ENCODE data around the gene CCDC24. TPM values are rescaled to one million over a fixed set of nuclear protein-coding genes. Genes with fewer than 3 reads are reported as not detected.

CCDC24 gene
- total RNA-seq, 1 experiment from 2014 or later: 24.4 TPM

GRCh38 chr1:43982808-43983207 is 8.6 kb upstream of the CCDC24 start:
- Histone ChIP-seq H3K9me3 (ENCODE audit: control insufficient read depth, insufficient read depth, low read depth, low read length) (no peaks in the 10 kb centered on the region), H3K27ac (ENCODE audit: low read length) (no peak overlapping the region), H3K4me1 (ENCODE audit: control insufficient read depth, insufficient read depth, low read length) (peaks cover 17% of the 10 kb centered on the region), H3K27me3 (ENCODE audit: control insufficient read depth, insufficient read depth, low read length) (no peaks in the 10 kb centered on the region), H3K36me3 (ENCODE audit: control insufficient read depth, insufficient read depth, low read length) (0 out of 2 replicates have a peak, but pooled peaks cover 3% of the 10 kb centered on the region), H3K4me3 (ENCODE audit: low read depth in 2 of 2, low read length in 2 of 2) (no peak overlapping the region)
- in situ Hi-C loops (cut with HindIII; ENCODE audit: low pct_unique_long_range_greater_than_20kb, low sequenced_read_pairs) (no loop called here), intact Hi-C loops (cut with micrococcal nuclease; ENCODE audit: unreplicated experiment) (no loop called here)
- BruUV-seq (replicated peaks): no TSS peak
- ATAC-seq: no peak
- TF ChIP-seq SIN3A (IDR thresholded peaks at IDR 0.05; ENCODE audit: borderline replicate concordance, insufficient read depth, low read depth, low read length) (no peak), TCF7L2 (IDR thresholded peaks at IDR 0.05; ENCODE audit: low read depth, low read length) (no peak), POLR2AphosphoS5 (IDR thresholded peaks at IDR 0.05; ENCODE audit: low read depth, low read length) (no peak)
- TF ChIP-seq, protein P1, sequence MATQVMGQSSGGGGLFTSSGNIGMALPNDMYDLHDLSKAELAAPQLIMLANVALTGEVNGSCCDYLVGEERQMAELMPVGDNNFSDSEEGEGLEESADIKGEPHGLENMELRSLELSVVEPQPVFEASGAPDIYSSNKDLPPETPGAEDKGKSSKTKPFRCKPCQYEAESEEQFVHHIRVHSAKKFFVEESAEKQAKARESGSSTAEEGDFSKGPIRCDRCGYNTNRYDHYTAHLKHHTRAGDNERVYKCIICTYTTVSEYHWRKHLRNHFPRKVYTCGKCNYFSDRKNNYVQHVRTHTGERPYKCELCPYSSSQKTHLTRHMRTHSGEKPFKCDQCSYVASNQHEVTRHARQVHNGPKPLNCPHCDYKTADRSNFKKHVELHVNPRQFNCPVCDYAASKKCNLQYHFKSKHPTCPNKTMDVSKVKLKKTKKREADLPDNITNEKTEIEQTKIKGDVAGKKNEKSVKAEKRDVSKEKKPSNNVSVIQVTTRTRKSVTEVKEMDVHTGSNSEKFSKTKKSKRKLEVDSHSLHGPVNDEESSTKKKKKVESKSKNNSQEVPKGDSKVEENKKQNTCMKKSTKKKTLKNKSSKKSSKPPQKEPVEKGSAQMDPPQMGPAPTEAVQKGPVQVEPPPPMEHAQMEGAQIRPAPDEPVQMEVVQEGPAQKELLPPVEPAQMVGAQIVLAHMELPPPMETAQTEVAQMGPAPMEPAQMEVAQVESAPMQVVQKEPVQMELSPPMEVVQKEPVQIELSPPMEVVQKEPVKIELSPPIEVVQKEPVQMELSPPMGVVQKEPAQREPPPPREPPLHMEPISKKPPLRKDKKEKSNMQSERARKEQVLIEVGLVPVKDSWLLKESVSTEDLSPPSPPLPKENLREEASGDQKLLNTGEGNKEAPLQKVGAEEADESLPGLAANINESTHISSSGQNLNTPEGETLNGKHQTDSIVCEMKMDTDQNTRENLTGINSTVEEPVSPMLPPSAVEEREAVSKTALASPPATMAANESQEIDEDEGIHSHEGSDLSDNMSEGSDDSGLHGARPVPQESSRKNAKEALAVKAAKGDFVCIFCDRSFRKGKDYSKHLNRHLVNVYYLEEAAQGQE (IDR thresholded peaks at IDR 0.05; ENCODE audit: insufficient read depth in 1 of 2, low read depth in 2 of 2, low read length in 1 of 2): no peak
- TF ChIP-seq, protein P2, sequence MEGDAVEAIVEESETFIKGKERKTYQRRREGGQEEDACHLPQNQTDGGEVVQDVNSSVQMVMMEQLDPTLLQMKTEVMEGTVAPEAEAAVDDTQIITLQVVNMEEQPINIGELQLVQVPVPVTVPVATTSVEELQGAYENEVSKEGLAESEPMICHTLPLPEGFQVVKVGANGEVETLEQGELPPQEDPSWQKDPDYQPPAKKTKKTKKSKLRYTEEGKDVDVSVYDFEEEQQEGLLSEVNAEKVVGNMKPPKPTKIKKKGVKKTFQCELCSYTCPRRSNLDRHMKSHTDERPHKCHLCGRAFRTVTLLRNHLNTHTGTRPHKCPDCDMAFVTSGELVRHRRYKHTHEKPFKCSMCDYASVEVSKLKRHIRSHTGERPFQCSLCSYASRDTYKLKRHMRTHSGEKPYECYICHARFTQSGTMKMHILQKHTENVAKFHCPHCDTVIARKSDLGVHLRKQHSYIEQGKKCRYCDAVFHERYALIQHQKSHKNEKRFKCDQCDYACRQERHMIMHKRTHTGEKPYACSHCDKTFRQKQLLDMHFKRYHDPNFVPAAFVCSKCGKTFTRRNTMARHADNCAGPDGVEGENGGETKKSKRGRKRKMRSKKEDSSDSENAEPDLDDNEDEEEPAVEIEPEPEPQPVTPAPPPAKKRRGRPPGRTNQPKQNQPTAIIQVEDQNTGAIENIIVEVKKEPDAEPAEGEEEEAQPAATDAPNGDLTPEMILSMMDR (IDR thresholded peaks at IDR 0.05): no peak
- ChIA-PET POLR2A (no interaction called here), CTCF (no interaction called here)
- no peak for DNase-seq (ENCODE audit: low read depth, low spot score)

- intact Hi-C loops (cut with micrococcal nuclease; ENCODE audit: unreplicated experiment) (no loop called here), in situ Hi-C loops (cut with HindIII; ENCODE audit: low pct_unique_long_range_greater_than_20kb, low sequenced_read_pairs) (no loop called here)
- Histone ChIP-seq H3K4me3 (ENCODE audit: low read depth in 2 of 2, low read length in 2 of 2) (no peak overlapping the region), H3K27me3 (ENCODE audit: control insufficient read depth, insufficient read depth, low read length) (no peaks in the 10 kb centered on the region), H3K9me3 (ENCODE audit: control insufficient read depth, insufficient read depth, low read depth, low read length) (no peaks in the 10 kb centered on the region), H3K36me3 (ENCODE audit: control insufficient read depth, insufficient read depth, low read length) (0 out of 2 replicates have a peak, but pooled peaks cover 3% of the 10 kb centered on the region), H3K4me1 (ENCODE audit: control insufficient read depth, insufficient read depth, low read length) (peaks cover 11% of the 10 kb centered on the region), H3K27ac (ENCODE audit: low read length) (no peak overlapping the region)
- DNase-seq (ENCODE audit: low read depth, low spot score) (no peak), ATAC-seq (no peak)
- no peak for TF ChIP-seq SIN3A (IDR thresholded peaks at IDR 0.05; ENCODE audit: borderline replicate concordance, insufficient read depth, low read depth, low read length)
- no peak for TF ChIP-seq POLR2AphosphoS5 (IDR thresholded peaks at IDR 0.05; ENCODE audit: low read depth, low read length)
- TF ChIP-seq TCF7L2 (IDR thresholded peaks at IDR 0.05; ENCODE audit: low read depth, low read length): no peak
- TF ChIP-seq, protein P1 (IDR thresholded peaks at IDR 0.05; ENCODE audit: insufficient read depth in 1 of 2, low read depth in 2 of 2, low read length in 1 of 2): no peak
- TF ChIP-seq, protein P2 (IDR thresholded peaks at IDR 0.05): no peak
- ChIA-PET POLR2A (no interaction called here), CTCF (no interaction called here)
- no TSS peak for BruUV-seq (replicated peaks)
Observed at GRCh38 chr1:43983253-43983899, 8.0 kb upstream of the CCDC24 start.

Measured in Panc1 (cell line).